HepG2 (cell line): ENCODE measurements around the gene TK1. TPM values are rescaled to one million over a fixed set of nuclear protein-coding genes. Genes with fewer than 3 reads are reported as not detected.

ENCODE experiments used
- FIP1L1 ChIP-seq: fragments of 200-400 bp; formaldehyde crosslinking; IDR thresholded peaks from 2 replicates; pipeline ENCODE4 v1.6.1; 2018; ENCODE audit warnings: low read depth, mild to moderate bottlenecking, low read length, moderate library complexity, borderline replicate concordance; ENCODE audit not compliant: insufficient read depth
- GATAD2A ChIP-seq: IDR thresholded peaks from 2 replicates; pipeline ENCODE4 v1.6.1; 2016
- HNF4A ChIP-seq: sonication (generic); formaldehyde crosslinking; IDR thresholded peaks from 2 replicates; pipeline ENCODE4 v1.4.0; 2020; ENCODE audit warnings: missing genetic modification reagents
- MBNL3 ChIP-seq: fragments of 250-450 bp; sonication (Bioruptor Pico); conservative IDR thresholded peaks from 2 replicates; pipeline ENCODE4 v1.8.0; 2022; ENCODE audit warnings: mild to moderate bottlenecking, inconsistent platforms
- NAIF1 ChIP-seq: sonication (generic); formaldehyde crosslinking; IDR thresholded peaks from 2 replicates; pipeline ENCODE4 v1.5.0; 2020; ENCODE audit warnings: mild to moderate bottlenecking, missing genetic modification reagents, borderline replicate concordance
- NCOA5 ChIP-seq: sonication (generic); formaldehyde crosslinking; IDR thresholded peaks from 2 replicates; pipeline ENCODE4 v1.4.0; 2020; ENCODE audit warnings: missing genetic modification reagents
- POLR2A ChIP-seq, 2 experiments: IDR thresholded peaks; 2 replicates each; pipeline ENCODE4 v1.6.1; 2011; ENCODE audit warnings: low read depth in 2 of 2, low read length in 2 of 2, mild to moderate bottlenecking in 1 of 2, moderate library complexity in 1 of 2; ENCODE audit not compliant: insufficient read depth in 1 of 2
- SRY ChIP-seq: sonication (generic); formaldehyde crosslinking; IDR thresholded peaks from 2 replicates; pipeline ENCODE4 v1.8.0; 2022; ENCODE audit warnings: mild to moderate bottlenecking, missing genetic modification reagents
- SYNCRIP ChIP-seq: fragments of 200-400 bp; formaldehyde crosslinking; IDR thresholded peaks from 2 replicates; pipeline ENCODE4 v1.6.1; 2018; ENCODE audit warnings: mild to moderate bottlenecking, low read depth, low read length; ENCODE audit not compliant: insufficient read depth
- YEATS4 ChIP-seq: sonication (generic); formaldehyde crosslinking; IDR thresholded peaks from 2 replicates; pipeline ENCODE4 v1.4.0; 2020; ENCODE audit warnings: missing genetic modification reagents, borderline replicate concordance
- ZKSCAN5 ChIP-seq: sonication (generic); formaldehyde crosslinking; IDR thresholded peaks from 2 replicates; pipeline ENCODE4 v1.5.1; 2020; ENCODE audit warnings: mild to moderate bottlenecking, missing genetic modification reagents
- ZMAT3 ChIP-seq: sonication (generic); formaldehyde crosslinking; conservative IDR thresholded peaks from 2 replicates; pipeline ENCODE4 v1.7.0; 2021; ENCODE audit warnings: missing genetic modification reagents
- ZNF253 ChIP-seq: sonication (generic); formaldehyde crosslinking; IDR thresholded peaks from 2 replicates; pipeline ENCODE4 v1.8.0; 2022; ENCODE audit warnings: mild to moderate bottlenecking, missing genetic modification reagents, borderline replicate concordance
- ZNF333 ChIP-seq: sonication (generic); formaldehyde crosslinking; IDR thresholded peaks from 2 replicates; pipeline ENCODE4 v1.4.0; 2020; ENCODE audit warnings: mild to moderate bottlenecking, missing genetic modification reagents, borderline replicate concordance
- ZNF775 ChIP-seq: sonication (generic); formaldehyde crosslinking; IDR thresholded peaks from 2 replicates; pipeline ENCODE4 v1.4.0; 2020; ENCODE audit warnings: missing genetic modification reagents, mild to moderate bottlenecking, moderate library complexity, borderline replicate concordance
- polyA plus RNA-seq, 8 experiments: library from polyadenylated mRNA; depleted of rRNA in 3 of 8; stranded (reverse) in 7 of 8; unstranded in 1 of 8; fragments of >200 nt; fragmentation: Illumina TruSeq in 4 of 8; extraction: Trizol in 4 of 8; gene quantifications; 2 replicates each; pipeline versions ENCODE4 v1.2.1 to v1.2.3, GENCODE V29; 2011 to 2016; ENCODE audit warnings: low read depth in 4 of 8, missing spikeins in 1 of 8, mixed read lengths in 1 of 8; ENCODE audit not compliant: insufficient read depth in 1 of 8
- total RNA-seq, 5 experiments: library from RNA; depleted of rRNA; stranded (reverse); fragments of >200 nt; fragmentation: Illumina TruSeq; extraction: Trizol; gene quantifications; 2 replicates each; pipeline ENCODE4 v1.2.3, GENCODE V29; 2016; ENCODE audit warnings: low read depth in 1 of 5
- TF ChIP-seq, protein P1 (sequence below): sonication (generic); formaldehyde crosslinking; IDR thresholded peaks from 2 replicates; pipeline ENCODE4 v1.4.0; 2020; ENCODE audit warnings: missing genetic modification reagents
- TF ChIP-seq, protein P2 (sequence below): sonication (generic); formaldehyde crosslinking; IDR thresholded peaks from 2 replicates; pipeline ENCODE4 v1.5.1; 2020; ENCODE audit warnings: mild to moderate bottlenecking, missing genetic modification reagents, borderline replicate concordance
- TF ChIP-seq, protein P3 (sequence below), 2 experiments: sonication (generic) in 1 of 2; formaldehyde crosslinking in 1 of 2; IDR thresholded peaks; 2 replicates each; pipeline versions ENCODE4 v1.4.0 to v1.6.1; 2018 to 2020; ENCODE audit warnings: missing genetic modification reagents in 2 of 2, borderline replicate concordance in 1 of 2, low read depth in 1 of 2, mild to moderate bottlenecking in 1 of 2, missing biosample characterization in 1 of 2
- TF ChIP-seq, protein P4 (sequence below): sonication (generic); formaldehyde crosslinking; IDR thresholded peaks from 2 replicates; pipeline ENCODE4 v1.5.0; 2020; ENCODE audit warnings: missing genetic modification reagents

Gene TK1
- total and polyA plus RNA-seq, 2 of the 13 experiments (the other 11 are each of a cell fraction or from before 2014, with no cell fraction given) = 45.0 to 96.0 TPM

DNA sequence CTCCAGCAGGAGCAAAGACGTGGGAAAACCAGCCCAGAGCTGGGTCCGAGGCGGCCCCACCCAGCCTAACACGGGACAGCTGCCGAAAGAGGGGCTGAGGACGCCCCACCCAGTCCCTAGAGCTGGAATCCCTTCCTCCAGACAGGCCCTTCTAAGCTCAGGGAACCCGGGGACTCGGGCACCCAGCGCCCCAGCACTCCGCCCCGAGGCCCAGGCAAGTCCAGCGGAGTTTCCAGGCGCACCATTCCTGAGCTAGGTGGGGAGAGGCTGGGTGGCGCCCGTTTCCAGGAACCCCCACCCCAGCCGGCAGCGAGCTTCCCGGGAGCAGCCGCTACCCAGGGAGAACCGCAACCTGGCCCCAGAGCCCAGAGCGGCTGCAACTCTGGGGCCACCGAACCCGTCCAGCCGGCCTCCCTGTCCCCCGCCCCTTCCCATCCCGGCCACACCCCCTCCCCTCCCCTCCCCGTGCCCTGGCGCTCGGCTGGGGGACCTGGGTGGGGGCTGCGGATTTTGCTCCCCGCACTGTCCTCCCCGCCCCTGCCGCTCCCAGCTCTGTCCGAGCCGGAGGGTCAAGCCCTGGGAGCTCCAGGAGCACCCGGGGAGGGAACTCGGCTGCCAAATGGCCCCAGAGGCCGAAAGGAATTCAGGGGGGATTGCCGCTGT, 58.8 kb downstream of the TK1 start (continued):
- TF ChIP-seq, protein P1, sequence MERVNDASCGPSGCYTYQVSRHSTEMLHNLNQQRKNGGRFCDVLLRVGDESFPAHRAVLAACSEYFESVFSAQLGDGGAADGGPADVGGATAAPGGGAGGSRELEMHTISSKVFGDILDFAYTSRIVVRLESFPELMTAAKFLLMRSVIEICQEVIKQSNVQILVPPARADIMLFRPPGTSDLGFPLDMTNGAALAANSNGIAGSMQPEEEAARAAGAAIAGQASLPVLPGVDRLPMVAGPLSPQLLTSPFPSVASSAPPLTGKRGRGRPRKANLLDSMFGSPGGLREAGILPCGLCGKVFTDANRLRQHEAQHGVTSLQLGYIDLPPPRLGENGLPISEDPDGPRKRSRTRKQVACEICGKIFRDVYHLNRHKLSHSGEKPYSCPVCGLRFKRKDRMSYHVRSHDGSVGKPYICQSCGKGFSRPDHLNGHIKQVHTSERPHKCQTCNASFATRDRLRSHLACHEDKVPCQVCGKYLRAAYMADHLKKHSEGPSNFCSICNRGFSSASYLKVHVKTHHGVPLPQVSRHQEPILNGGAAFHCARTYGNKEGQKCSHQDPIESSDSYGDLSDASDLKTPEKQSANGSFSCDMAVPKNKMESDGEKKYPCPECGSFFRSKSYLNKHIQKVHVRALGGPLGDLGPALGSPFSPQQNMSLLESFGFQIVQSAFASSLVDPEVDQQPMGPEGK (CRISPR knock-in tag) = peak; percentile 91
- no peak for TF ChIP-seq GATAD2A (CRISPR knock-in tag)
- TF ChIP-seq, protein P2, sequence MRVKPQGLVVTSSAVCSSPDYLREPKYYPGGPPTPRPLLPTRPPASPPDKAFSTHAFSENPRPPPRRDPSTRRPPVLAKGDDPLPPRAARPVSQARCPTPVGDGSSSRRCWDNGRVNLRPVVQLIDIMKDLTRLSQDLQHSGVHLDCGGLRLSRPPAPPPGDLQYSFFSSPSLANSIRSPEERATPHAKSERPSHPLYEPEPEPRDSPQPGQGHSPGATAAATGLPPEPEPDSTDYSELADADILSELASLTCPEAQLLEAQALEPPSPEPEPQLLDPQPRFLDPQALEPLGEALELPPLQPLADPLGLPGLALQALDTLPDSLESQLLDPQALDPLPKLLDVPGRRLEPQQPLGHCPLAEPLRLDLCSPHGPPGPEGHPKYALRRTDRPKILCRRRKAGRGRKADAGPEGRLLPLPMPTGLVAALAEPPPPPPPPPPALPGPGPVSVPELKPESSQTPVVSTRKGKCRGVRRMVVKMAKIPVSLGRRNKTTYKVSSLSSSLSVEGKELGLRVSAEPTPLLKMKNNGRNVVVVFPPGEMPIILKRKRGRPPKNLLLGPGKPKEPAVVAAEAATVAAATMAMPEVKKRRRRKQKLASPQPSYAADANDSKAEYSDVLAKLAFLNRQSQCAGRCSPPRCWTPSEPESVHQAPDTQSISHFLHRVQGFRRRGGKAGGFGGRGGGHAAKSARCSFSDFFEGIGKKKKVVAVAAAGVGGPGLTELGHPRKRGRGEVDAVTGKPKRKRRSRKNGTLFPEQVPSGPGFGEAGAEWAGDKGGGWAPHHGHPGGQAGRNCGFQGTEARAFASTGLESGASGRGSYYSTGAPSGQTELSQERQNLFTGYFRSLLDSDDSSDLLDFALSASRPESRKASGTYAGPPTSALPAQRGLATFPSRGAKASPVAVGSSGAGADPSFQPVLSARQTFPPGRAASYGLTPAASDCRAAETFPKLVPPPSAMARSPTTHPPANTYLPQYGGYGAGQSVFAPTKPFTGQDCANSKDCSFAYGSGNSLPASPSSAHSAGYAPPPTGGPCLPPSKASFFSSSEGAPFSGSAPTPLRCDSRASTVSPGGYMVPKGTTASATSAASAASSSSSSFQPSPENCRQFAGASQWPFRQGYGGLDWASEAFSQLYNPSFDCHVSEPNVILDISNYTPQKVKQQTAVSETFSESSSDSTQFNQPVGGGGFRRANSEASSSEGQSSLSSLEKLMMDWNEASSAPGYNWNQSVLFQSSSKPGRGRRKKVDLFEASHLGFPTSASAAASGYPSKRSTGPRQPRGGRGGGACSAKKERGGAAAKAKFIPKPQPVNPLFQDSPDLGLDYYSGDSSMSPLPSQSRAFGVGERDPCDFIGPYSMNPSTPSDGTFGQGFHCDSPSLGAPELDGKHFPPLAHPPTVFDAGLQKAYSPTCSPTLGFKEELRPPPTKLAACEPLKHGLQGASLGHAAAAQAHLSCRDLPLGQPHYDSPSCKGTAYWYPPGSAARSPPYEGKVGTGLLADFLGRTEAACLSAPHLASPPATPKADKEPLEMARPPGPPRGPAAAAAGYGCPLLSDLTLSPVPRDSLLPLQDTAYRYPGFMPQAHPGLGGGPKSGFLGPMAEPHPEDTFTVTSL (CRISPR knock-in tag) = peak; percentile 4; the same call in 1 of the 2 replicates
- TF ChIP-seq SRY (CRISPR knock-in tag) = no peak
- TF ChIP-seq ZNF253 (CRISPR knock-in tag) = no peak
- TF ChIP-seq, protein P3, sequence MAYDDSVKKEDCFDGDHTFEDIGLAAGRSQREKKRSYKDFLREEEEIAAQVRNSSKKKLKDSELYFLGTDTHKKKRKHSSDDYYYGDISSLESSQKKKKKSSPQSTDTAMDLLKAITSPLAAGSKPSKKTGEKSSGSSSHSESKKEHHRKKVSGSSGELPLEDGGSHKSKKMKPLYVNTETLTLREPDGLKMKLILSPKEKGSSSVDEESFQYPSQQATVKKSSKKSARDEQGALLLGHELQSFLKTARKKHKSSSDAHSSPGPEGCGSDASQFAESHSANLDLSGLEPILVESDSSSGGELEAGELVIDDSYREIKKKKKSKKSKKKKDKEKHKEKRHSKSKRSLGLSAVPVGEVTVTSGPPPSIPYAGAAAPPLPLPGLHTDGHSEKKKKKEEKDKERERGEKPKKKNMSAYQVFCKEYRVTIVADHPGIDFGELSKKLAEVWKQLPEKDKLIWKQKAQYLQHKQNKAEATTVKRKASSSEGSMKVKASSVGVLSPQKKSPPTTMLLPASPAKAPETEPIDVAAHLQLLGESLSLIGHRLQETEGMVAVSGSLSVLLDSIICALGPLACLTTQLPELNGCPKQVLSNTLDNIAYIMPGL (CRISPR knock-in tag; IDR thresholded peaks at IDR 0.05; ENCODE audit: borderline replicate concordance in 1 of 2, low read depth in 1 of 2) = peak in 1 of 2 experiments; percentile 56; a peak in 2 of 4 replicates
- TF ChIP-seq FIP1L1 = no peak
- TF ChIP-seq ZNF333 (CRISPR knock-in tag) = peak; percentile 2; the same call in 1 of the 2 replicates
- TF ChIP-seq NCOA5 (CRISPR knock-in tag) = no peak
- TF ChIP-seq YEATS4 (CRISPR knock-in tag) = no peak
- peak; percentile 30 for TF ChIP-seq ZMAT3 (CRISPR knock-in tag)
- TF ChIP-seq MBNL3 (CRISPR knock-in tag) = no peak
- TF ChIP-seq, protein P4, sequence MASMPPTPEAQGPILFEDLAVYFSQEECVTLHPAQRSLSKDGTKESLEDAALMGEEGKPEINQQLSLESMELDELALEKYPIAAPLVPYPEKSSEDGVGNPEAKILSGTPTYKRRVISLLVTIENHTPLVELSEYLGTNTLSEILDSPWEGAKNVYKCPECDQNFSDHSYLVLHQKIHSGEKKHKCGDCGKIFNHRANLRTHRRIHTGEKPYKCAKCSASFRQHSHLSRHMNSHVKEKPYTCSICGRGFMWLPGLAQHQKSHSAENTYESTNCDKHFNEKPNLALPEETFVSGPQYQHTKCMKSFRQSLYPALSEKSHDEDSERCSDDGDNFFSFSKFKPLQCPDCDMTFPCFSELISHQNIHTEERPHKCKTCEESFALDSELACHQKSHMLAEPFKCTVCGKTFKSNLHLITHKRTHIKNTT (CRISPR knock-in tag) = no peak
- 0 out of 2 replicates have a peak, but pooled peaks have one; percentile 12 for TF ChIP-seq ZNF775 (CRISPR knock-in tag)
- TF ChIP-seq NAIF1 (CRISPR knock-in tag) = no peak
- peak in 1 of 2 experiments; percentile 68; a peak in 2 of 4 replicates for TF ChIP-seq POLR2A (IDR thresholded peaks at IDR 0.05; ENCODE audit: insufficient read depth in 1 of 2, low read depth in 2 of 2, low read length in 2 of 2)
- no peak for TF ChIP-seq SYNCRIP
- TF ChIP-seq HNF4A = peak; percentile 40
- TF ChIP-seq ZKSCAN5 (CRISPR knock-in tag) = no peak
